OCI-LY7 (cell line): ENCODE data around the gene CPTP.

ENCODE experiments used
- EZH2phosphoT487 ChIP-seq: fragments of 200-600 bp; sonication (generic); IDR thresholded peaks from 2 replicates; pipeline ENCODE4 v1.6.1; 2018; ENCODE audit warnings: low read depth, borderline replicate concordance, mild to moderate bottlenecking, mixed run types, antibody characterized with exemption, low read length, moderate library complexity, mixed read lengths
- TF ChIP-seq, protein P1 (sequence below): fragments of 200-600 bp; sonication (generic); conservative IDR thresholded peaks from 2 replicates; pipeline ENCODE4 v1.5.1; 2014; ENCODE audit warnings: mild to moderate bottlenecking, antibody characterized with exemption, low read length, moderate library complexity, mixed read lengths

GRCh38 chr1:1359308-1359663 is 34.7 kb downstream of the CPTP start:
- TF ChIP-seq, protein P1, sequence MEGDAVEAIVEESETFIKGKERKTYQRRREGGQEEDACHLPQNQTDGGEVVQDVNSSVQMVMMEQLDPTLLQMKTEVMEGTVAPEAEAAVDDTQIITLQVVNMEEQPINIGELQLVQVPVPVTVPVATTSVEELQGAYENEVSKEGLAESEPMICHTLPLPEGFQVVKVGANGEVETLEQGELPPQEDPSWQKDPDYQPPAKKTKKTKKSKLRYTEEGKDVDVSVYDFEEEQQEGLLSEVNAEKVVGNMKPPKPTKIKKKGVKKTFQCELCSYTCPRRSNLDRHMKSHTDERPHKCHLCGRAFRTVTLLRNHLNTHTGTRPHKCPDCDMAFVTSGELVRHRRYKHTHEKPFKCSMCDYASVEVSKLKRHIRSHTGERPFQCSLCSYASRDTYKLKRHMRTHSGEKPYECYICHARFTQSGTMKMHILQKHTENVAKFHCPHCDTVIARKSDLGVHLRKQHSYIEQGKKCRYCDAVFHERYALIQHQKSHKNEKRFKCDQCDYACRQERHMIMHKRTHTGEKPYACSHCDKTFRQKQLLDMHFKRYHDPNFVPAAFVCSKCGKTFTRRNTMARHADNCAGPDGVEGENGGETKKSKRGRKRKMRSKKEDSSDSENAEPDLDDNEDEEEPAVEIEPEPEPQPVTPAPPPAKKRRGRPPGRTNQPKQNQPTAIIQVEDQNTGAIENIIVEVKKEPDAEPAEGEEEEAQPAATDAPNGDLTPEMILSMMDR: no peak
- no peak for TF ChIP-seq EZH2phosphoT487
